Stimulated activated CD8-positive, alpha-beta memory T cell treated with anti-CD3 and anti-CD28 coated beads, Interleukin-2, amount 100 ng/mL, for 1 hour (primary cell): ENCODE measurements around the gene PAPPA2.

Experiments used
- DNase-seq, 2 donors: peaks; one replicate each; pipeline ENCODE4 v3.0.0-alpha.2; 2020; ENCODE audit warnings: low read depth in 2 of 2

Gene PAPPA2

DNA sequence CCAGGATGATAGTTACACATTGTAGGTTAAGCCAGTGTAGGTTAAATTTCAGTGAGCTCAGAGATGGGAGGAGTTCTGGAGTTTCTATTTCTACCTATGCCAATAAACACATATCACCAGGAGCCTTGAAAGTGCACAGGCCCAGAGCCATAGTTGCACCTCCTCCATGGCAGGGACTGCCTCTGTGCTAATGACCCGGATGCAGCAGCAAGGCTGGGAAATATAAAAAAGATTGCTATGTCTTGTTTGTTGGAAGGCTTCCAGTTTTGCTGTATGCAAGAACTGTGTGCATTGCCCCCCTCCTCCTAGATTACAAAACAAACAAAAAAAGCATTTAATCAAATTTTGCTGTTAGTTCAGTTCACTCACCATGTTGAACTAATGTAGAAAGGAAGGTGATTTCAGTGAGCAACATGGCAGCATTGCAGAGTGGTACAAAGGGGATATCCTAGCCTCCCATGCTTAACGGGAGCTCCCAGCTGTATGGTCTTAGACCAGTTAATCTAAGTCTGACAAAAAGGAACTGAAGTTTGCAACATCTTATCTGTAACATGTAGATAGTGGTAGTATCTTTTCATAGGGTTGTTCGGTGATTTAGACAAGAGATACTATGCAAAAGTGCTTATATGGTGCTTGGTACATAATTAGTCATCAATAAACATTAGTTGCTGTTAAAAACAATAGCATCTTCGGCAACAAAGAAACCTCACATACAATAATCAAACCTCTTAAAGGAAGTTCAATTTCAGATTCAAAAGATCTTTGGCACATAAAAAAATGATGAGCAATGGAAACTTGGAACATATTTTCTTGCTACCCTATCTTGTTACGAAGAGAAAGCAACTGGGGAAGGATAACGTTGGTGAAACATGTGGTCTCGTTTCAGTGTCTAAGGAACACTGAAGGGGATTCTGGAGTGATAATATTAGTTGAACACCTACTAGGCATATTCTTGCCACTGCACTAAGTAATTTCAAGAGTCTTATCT, 392.1 kb downstream of the PAPPA2 start:
- no peak for DNase-seq

DNA sequence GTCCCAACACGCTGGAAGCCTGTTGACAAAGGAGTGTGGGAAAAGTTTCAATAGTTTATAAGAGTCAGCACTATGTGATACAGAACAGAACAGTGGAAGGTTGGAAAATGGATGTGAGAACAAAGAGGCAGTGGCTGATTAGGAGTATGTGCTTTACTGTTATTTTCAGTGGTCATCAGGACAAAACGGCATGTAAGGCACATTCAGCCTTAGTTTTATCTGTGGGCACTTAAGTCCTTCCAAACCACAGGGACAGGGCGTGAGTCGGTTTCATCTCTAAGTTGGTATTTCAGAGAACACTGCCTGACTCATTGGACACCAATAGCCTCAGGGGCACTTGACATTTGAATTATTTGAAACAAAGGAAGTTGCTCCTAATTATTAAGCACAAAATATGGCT, 394.7 kb downstream of the PAPPA2 start:
- DNase-seq, result no peak

DNA sequence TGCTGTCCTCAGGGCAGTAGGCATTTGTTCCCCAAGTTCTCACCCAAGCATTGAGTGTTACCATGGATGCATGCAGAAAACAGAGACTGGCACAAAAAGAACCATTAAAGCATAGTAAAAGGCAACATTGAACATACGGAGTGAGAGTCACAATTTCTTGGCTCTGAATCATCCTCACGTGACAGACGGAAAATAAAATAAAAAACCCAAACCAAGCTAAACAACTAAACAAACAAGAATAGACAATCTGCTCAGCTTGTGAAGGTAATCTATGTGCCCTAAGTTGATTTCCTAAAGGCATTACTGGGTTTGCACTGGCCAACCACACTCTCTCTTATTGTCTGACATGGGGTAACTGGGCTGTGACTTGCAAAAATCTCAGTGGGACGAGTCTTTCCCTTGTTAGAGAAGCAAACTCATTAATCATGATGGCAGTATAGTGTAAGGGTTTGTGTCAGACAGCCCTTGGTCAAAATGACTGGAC, 395.5 kb downstream of the PAPPA2 start:
- DNase-seq, result no peak

DNA sequence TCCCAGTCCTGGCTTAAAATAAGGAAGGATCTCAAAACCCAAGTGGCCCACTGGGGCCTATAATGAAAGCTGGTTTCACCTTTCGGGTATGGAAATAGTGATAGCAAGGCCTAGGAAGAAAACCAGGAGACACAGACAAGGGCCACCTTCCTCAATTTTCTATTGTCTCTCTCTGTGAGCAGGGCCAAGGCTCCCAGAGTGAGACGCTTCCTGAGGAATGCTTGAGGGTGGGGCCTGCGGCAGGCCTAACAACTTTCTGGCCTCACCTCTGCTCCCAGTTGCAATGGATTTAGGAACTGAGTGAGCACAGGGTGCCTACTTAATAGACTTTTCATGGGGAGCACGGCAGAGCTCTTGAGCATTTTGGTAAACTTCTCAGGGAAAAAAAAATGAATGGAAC, 400.6 kb downstream of the PAPPA2 start:
- no peak for DNase-seq

DNA sequence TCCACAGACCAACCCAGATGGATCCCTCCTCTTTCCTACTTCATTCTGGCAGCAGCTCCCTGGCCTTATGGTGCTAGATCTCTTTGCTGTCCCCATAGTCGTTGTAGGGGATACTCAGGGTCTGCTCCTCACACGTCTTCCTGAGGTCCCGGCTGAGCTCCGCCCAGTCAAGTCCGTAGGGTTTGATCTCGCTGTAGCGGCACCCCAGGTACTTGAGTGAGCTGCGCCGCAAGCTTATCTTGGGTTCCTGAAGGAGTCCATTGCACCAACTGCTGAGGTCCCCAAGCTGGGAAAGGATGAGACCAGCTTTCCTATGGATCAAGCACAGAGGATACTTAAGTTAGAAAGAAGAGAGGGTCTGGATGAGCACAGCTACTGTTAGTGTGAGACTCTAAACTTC, 401.2 kb downstream of the PAPPA2 start:
- no peak for DNase-seq

DNA sequence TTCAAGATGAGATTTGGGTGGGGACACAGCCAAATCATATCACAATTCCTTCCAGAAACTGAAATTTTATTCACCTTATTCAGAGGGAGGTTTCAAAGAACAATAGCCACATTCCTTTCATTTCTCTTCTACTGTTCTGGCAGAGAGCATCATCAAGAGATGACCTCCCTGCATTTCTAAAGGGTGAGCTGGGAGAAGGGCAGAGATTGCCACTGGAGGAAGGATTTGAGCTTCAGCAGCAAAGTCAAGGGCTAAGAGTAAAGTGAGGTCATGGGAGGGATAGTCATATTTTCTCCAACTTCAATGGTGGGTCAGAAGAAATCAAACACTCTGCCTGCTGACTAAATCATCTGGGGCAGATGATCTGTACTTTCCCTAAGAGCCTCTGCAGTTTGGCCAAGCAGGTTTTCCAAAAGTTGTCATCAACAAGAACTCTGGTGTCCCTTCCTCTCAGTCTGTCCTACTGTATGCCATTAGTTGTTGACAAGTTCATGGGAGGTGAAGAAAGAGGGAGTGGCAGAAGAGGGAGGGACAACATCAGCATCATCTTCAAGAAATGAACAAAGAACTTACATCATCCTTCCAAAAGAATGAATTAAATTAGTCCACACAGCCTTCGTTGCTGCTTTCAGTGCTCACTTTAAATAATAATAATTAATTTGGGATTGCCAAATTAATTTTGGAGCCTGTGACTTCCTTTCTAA, 403.2 kb downstream of the PAPPA2 start:
- DNase-seq, result no peak

DNA sequence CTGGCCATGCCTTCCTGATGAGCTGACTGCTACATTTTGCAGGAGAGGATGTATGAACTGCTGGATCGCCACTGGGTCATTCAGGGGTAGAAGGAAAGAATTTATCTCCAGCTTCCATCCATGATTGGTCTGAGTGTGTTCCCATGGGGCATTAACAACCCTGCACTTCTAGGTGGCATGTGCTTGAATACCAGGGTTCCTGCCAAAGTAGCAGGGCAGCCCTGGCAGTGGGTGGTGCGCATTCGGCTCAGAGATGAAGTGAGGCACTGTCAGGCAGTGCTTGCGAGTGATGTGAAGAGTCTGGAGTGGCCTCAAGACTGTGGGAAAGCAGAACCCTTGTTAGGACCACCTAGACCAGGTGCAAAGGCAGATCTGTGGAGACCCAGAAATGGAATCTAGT, 406.6 kb downstream of the PAPPA2 start:
- no peak for DNase-seq

DNA sequence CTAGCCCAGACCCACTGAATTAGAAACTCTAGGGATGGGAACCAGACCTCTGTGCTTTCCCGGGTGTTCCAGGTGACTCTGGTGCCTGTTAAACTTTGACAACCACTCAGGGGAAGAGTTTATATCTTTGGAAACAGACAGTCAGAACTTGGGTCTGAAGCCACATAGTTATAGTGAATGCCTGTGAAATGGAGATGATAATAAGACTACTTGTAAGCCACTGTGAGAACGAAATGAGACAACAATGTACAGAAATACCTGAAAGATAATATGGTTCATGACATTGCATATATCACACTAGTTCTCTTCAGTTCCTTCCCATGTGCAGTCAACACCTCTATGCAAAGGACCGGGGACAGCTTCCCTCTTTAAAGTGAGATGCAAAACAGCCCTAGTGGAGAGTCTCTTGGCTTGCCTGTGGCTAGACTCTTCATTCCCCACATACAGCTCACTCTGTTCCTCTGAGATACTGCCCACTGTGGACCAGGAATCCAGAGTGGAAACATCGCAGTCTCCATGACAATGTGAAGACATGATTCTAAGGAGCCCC, 414.1 kb downstream of the PAPPA2 start:
- no peak for DNase-seq

DNA sequence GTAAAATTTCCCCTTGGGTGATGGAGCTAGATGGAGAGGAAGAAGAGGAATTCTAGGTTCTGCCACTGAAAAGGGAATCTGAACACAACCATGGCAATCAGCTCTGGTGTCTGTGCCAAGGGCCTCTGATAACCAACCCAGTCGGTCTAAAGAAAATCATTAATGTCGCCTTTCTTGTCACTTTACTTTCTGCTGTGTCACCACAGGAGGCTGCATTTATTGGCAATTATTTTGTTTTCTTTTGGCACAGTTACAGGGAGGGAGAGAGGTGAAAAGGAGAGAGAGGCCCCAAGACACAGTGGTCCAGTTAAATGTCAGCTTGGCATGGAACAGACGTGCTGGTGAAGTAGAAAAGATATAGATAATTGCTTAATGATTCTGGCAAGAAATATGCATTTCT, 414.6 kb downstream of the PAPPA2 start:
- DNase-seq, result no peak

DNA sequence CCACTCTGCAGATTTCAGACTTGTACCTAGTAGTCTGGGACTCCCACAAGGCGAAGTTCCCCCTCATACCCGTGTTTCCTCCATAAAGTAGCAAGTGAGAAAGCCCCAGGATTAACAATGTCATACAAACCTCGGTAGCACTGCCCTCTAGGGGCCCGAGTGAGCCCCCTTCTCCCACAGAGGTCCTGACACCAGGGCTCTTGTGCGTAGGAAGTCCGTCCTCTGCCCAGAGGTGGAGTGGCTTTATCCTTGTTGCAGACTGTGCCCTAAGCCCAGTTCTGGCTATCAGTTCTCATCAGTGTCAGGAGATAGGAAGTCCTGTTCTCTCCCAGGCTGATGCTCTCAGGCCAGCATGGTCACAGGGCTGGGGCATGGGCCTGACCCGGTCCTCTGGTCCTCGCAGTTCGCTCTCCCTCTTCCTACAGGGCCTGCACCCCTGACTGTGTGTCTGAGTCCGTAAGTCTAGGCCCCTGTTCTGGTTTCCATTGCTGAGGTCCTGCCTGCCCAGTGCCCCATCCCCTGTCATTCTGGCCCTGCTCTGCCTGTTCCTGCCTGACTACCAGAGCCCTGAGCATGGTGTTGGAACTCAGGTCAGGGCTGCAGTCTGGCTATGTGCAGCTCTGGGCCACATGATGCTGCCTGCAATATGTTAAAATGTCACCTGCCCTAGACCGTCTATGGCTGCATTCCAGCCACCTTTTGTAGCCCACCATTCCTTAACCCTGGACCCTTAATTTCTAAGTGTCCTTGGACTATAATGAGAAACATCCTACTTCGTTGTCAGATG, 416.0 kb downstream of the PAPPA2 start:
- no peak for DNase-seq

DNA sequence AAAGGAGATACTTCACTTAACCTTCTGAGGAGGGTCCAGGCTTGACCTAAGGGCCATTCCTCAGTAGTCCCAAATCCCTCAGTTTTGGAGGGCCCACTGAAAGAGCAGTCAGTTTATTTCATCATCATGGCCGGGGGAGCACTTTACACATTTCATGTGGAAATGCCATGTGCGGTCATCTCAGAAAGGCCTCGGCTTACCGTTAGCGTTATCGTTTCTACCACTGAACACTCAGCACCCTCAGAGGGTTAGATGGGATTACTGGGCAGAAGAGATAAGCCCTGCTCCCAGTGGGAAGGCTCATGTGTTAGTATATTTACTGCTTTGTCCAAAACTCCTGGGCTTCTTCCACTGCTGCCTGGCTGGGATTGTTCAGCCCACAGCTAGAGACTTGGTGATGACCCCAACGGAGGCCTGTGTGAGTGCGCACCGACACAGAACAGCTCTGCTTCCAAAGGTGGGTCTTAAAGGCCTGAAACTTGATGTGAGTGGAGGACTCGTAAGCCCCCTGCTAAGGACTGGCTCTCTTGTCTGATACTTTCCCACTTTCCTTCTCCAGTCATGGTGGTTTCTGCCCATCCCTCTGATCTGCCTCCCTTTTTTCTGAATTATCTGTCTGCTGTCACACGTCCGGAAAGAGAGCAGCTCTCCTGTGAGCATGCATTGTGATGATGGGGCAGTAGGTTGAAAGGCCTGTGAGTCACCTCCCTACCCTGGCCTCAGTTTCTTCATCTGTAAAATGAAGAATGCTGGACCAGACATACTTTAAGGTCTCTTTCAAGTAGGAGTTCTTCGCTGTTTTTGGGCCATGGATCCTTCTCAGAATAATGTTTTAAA, 417.0 kb downstream of the PAPPA2 start:
- DNase-seq, result no peak

DNA sequence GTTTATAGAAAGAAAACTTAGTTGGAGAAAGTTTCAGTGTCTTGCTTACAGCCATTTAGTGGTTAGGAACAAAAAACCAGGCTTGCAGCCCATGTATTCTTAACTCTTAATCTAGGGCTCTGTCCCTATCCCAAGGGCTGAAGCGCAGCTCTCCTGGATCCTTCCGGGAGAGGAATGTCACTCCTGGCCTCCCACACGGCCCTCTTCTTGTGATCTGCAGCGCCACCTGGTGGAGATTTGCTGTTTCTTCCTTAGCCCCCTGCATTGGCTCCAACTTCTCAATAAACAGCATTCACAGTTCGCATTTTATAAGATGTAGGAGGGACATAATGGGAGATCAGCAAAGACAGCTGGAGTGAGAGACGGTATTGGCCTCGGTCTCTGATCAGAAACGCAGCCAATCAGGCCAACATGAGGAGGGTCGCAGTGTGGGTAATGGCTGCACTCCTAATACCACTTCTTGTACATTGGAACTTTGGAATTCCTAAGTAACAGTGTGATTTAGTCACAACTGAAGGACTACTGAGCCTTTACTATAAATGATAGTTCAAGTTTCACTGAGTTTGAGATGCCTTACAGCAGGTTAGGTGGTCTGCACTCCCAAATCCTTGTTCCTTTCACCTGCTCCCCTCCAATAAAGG, 418.1 kb downstream of the PAPPA2 start:
- DNase-seq, result no peak

DNA sequence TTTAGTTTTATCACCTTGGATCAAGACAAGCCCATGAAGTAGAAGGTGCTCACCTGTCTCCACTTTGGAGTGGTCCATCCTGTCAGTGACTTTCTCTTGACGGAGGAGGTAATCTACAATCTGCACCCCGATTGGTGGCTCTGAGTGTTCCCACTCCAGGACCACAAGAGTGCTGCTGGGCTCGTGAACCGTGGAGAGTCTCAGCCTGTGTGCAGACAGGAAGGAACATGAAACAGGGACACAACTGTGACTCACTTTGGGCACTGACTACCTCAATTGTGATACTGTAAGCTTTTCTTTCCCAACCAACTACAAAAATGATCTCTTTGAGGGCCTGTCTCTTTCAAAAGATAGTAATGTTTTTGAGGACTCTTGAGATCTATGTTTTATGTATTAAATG, 421.3 kb downstream of the PAPPA2 start:
- no peak for DNase-seq

DNA sequence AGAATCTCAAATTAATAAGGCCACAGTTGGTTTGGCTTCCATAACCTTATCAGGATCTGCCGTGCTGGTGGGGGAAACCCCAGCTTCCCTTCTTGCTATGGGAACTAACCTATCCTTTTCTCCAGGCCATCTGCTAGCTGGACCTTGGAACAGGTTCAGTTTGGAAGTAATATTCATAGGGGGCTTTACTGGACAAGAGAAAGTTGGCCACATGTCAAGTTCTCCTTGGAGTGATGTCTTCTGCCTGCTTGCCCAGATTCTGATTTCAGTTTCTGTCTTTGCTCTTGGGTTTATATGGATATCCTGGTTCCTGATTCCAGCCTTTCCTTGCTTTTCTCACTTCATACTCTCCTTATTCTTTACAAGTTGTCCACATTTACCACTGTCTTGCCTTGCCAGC, 421.9 kb downstream of the PAPPA2 start:
- no peak for DNase-seq

DNA sequence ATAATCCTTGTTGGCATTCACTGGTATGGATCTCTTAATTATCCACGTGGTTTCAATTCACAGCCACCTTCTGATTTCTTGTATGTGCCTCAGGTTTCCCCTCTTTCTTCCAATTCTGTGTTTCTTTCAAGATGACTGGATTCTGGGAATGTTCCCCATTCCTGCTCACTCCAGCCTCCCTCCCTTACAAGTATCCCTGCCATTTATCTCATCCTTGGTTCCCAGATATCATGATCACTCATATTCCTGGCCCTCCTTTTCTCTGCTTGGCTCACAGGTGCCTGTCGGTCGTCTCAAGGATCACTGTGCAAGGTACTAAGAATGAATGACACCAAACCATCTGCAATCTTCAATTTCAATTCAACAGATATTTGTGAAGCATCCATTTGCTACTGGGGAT, 422.4 kb downstream of the PAPPA2 start:
- DNase-seq, result no peak

DNA sequence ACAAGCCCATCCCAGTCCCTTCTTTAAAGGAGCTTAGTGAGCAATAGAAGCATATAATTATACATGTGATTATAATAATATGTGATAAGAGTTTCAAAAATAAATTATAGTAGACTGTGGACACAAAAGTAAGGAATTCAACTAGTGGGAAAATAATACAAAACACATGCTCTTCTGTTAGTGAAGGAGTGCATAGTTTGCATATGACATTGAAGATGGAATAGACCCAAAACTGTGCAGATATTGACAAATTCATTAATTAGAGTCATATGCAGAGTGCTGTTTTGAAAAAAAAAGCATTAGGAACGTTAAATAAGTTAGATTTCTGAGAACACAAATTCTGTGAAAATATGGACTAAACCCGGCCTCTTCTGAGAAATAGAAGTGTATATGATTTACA, 422.8 kb downstream of the PAPPA2 start:
- no peak for DNase-seq

DNA sequence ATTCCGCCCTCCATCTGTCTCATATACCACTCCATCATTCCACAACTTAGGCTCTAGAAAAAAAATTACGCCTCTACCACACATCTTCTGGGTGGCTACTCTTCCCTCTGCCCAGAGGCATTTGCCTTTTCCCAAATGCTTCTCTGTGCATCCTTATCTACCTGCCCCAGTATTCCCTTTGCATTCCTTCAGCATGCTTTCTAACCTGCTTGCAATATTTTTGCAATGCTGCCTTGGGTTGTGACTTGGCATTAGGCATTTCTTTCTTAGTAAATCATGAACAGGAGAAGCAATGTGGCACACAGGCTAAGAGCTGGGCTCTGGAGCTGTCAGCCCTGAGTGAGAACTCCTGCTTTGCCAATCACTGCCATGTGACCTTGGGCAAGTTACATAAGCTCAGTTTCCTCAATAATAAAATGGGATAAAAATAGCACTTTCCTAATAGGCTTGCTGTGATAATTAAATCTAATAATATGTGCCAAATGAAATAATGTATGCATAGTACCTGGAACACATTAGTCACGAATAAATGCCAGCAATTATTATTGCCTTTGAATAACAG, 425.6 kb downstream of the PAPPA2 start:
- no peak for DNase-seq

DNA sequence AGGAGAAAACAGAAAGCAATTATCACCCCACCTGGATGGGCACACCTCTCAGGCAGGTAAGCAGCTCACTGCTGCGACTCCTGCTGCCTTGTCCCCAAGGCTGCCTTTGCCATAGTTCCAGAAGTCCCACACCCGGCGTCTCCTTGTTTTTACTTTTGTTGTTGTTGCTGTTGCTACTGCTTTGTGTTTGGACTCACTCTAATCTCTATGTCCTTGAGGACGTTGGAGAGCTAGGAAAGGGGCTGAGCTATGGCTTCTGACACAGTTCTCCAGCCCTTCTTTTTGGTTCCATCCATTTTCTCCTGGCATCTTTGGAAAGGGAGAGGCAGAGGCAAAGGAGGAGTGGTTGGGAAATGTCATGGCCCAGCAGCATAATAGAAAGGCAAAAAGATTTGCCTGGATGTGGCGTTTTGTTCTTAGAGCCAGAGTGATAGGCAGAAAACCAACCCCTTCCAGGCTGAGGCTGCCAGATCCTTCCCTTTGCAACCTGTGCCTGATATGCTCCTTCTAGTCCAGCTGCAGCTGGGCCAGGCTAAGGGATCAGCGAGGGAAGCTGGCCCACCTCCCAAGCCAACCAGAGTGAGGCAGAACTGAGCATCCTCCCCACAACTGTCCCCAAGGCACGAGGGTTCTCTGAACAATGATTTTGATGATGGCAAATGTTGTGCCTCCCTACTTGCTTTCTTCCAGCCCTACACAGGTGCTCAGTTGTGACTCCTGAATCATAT, 430.8 kb downstream of the PAPPA2 start:
- DNase-seq, result no peak

DNA sequence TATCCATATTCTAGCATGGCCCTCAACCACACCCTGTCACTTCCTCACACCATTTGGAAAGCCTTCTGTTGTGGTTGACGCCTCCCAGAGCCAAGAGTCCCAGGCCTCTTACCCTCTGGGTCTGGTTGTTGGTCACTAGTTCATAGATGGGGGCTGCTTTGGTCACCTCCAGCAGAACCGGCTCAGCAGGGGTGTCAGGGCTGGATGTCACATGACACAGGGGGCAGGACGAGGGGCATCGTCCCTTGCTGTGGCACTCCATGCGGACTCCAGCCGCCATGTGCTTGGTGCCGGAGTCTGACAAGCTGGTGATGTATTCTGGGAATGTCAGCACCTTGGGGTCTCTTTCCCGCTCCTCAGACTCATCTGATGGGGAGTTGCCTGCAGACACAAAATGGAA, 431.5 kb downstream of the PAPPA2 start:
- DNase-seq, result no peak
